ENCODE data around the gene POLR1C.

- TF ChIP-seq CTCF (IDR thresholded peaks at IDR 0.05), result no peak
- no peak for TF ChIP-seq POLR2A (IDR thresholded peaks at IDR 0.05)
These were observed 16.0 kb upstream of the POLR1C start for GRCh38 chr6:43500921-43501320.

Data from transverse colon (tissue), 3 donors.